H1 (cell line): ENCODE results near the gene FBXL14. TPM values are rescaled to one million over a fixed set of nuclear protein-coding genes. Genes with fewer than 3 reads are reported as not detected.

ENCODE experiments used
- EGR1 ChIP-seq: IDR thresholded peaks from 2 replicates; pipeline ENCODE4 v1.6.1; 2011; ENCODE audit warnings: low read depth, low read length, borderline replicate concordance
- SUZ12 ChIP-seq: fragments of 200-600 bp; sonication (generic); IDR thresholded peaks from 2 replicates; pipeline ENCODE4 v1.6.1; 2012; ENCODE audit warnings: mild to moderate bottlenecking, inconsistent platforms, low read length, moderate library complexity, mixed read lengths
- polyA plus RNA-seq, 7 experiments: library from polyadenylated mRNA; depleted of rRNA in 3 of 7; stranded (reverse) in 5 of 7; unstranded in 2 of 7; fragments of >200 nt in 5 of 7; fragments of 200-250 nt in 2 of 7; gene quantifications; 1 replicate in 5 of 7; 2 replicates in 1 of 7; 4 replicates in 1 of 7; pipeline versions ENCODE4 v1.2.1 to v1.2.3, GENCODE V29; 2011 to 2013; ENCODE audit warnings: missing spikeins in 2 of 7, mixed read lengths in 2 of 7
- total RNA-seq: library from RNA; stranded (reverse); fragmentation: NEBNext Ultra II Directional; extraction: Animal tissue kit (Norgen Biotek cat#: 25700); gene quantifications from 2 replicates; pipeline ENCODE4 v1.2.1, GENCODE V29; 2021
- TF ChIP-seq, protein P1 (sequence below): IDR thresholded peaks from 2 replicates; pipeline ENCODE4 v1.6.1; 2012; ENCODE audit warnings: inconsistent platforms

The FBXL14 gene
- total and polyA plus RNA-seq, 2 of the 8 experiments (the other 6 are each of a cell fraction or from before 2014, with no cell fraction given) = 5.5 to 9.6 TPM

DNA sequence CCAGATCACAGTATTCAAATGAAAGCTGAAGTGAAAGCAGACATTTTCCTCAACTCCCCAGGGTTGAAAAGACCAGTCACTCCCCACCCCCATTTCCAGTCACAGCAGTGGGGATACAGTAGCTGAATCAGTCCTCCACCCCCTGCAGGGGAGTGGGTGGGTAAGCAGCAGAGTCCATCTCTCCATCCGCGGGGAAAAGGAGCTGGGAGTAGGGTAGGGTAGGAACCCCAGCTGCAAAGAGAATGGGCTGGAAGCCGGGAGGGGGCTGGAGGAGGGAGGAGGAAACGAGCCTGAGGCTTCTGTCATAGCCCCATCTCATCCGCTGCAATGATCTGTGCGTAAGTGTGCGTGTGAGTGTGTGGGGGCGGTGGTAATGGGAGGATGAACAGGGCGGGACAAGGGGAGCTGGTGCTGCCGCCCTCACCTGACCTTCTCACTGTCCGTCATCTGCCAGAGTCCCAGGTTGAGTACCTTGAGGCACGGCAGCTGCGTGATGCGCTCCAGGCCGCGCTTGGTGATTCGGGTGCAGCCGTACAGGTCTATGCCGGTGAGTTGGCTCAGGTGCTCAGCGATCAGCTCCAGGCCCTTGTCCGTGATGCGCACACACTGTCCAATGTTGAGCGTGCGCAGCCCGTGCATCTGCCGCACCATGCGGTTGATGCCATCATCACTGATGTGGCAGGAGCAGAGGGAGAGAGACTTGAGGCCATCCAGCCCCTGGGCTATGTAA is 1.8 kb downstream of the FBXL14 start (continued):
- TF ChIP-seq, protein P1, sequence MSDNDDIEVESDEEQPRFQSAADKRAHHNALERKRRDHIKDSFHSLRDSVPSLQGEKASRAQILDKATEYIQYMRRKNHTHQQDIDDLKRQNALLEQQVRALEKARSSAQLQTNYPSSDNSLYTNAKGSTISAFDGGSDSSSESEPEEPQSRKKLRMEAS = no peak; the same call in 1 of the 2 replicates
- TF ChIP-seq SUZ12 = peak; percentile 91
- 0 out of 2 replicates have a peak, but pooled peaks have one; percentile 36 for TF ChIP-seq EGR1
